Measurements from ENCODE around the gene FIGNL1.

- TF ChIP-seq CTCF (IDR thresholded peaks at IDR 0.05), result no peak
- no peak for TF ChIP-seq POLR2A (IDR thresholded peaks at IDR 0.05)
- TF ChIP-seq EP300 (IDR thresholded peaks at IDR 0.05), result no peak
These were observed 50.9 kb downstream of the FIGNL1 start for GRCh38 chr7:50399206-50399605.

Data from upper lobe of left lung (tissue), 4 donors.